ENCODE data around the gene PGP. TPM values are rescaled to one million over a fixed set of nuclear protein-coding genes. Genes with fewer than 3 reads are reported as not detected.

Gene PGP
- polyA plus RNA-seq, 1 donor (not counting 4 experiments of a cell fraction or from before 2014, with no cell fraction given) = 10.3 TPM

GRCh38 chr16:2183671-2184070 lies 31.0 kb downstream of the PGP start:
- TF ChIP-seq CTCF (optimal IDR thresholded peaks at IDR 0.05 in 1 of 3, IDR thresholded peaks at IDR 0.05 in 1 of 3, conservative IDR thresholded peaks at IDR 0.05 in 1 of 3; ENCODE audit: extremely low read depth in 1 of 3, insufficient read depth in 2 of 3, low read length in 3 of 3) = no peak
- H2AFZ ChIP-seq (ENCODE audit: control insufficient read depth, low read length) = no peak overlapping the region
- H4K20me1 ChIP-seq (ENCODE audit: control insufficient read depth, extremely low read depth, insufficient read depth, low read length) = no peaks in the 10 kb centered on the region
- peaks cover 4% of the 10 kb centered on the region for H3K4me1 ChIP-seq (ENCODE audit: control insufficient read depth, extremely low read depth, insufficient read depth, low read length)
- H3K9me3 ChIP-seq (ENCODE audit: control insufficient read depth, low read depth, low read length) = no peaks in the 10 kb centered on the region
- H3K4me3 ChIP-seq (ENCODE audit: control insufficient read depth in 2 of 3, extremely low read depth in 1 of 3, insufficient read depth in 2 of 3, low read depth in 1 of 3, low read length in 3 of 3) = no peak overlapping the region
- no peaks in the 10 kb centered on the region for H3K79me2 ChIP-seq (ENCODE audit: control insufficient read depth, insufficient read depth, low read length)
- no peak for FAIRE-seq
- no peak overlapping the region for H3K4me2 ChIP-seq (ENCODE audit: control insufficient read depth, extremely low read depth, insufficient read depth, low read depth, low read length)
- H3K27me3 ChIP-seq (ENCODE audit: control insufficient read depth, extremely low read depth, insufficient read depth, low read length) = peaks cover 5% of the 10 kb centered on the region
- H3K9ac ChIP-seq (ENCODE audit: control insufficient read depth, extremely low read depth, insufficient read depth, low read length) = no peak overlapping the region
- no peak overlapping the region for H3K27ac ChIP-seq (ENCODE audit: control insufficient read depth, insufficient read depth, low read length)
- no peaks in the 10 kb centered on the region for H3K9me1 ChIP-seq (ENCODE audit: control insufficient read depth, extremely low read depth, insufficient read depth, low read length)
- no peak for DNase-seq (ENCODE audit: low read depth, low spot score)
- H3K36me3 ChIP-seq (ENCODE audit: control insufficient read depth in 2 of 2, extremely low read depth in 1 of 2, insufficient read depth in 2 of 2, low read length in 2 of 2) = peaks cover 0 to 1% of the 10 kb centered on the region in 2 experiments
- dilution Hi-C loops (cut with MboI; ENCODE audit: extremely low pct_ligation_motif_present, low sequenced_read_pairs) = no loop called here

GRCh38 chr16:2181952-2182351 lies 32.7 kb downstream of the PGP start:
- Histone ChIP-seq H2AFZ (ENCODE audit: control insufficient read depth, low read length) (no peak overlapping the region), H3K36me3 (ENCODE audit: control insufficient read depth in 2 of 2, extremely low read depth in 1 of 2, insufficient read depth in 2 of 2, low read length in 2 of 2) (peaks cover 3 to 5% of the 10 kb centered on the region in 2 experiments), H3K27me3 (ENCODE audit: control insufficient read depth, extremely low read depth, insufficient read depth, low read length) (peaks cover 5% of the 10 kb centered on the region), H3K4me3 (ENCODE audit: control insufficient read depth in 2 of 3, extremely low read depth in 1 of 3, insufficient read depth in 2 of 3, low read depth in 1 of 3, low read length in 3 of 3) (no peak overlapping the region), H3K9me3 (ENCODE audit: control insufficient read depth, low read depth, low read length) (no peaks in the 10 kb centered on the region), H3K79me2 (ENCODE audit: control insufficient read depth, insufficient read depth, low read length) (no peaks in the 10 kb centered on the region), H3K9me1 (ENCODE audit: control insufficient read depth, extremely low read depth, insufficient read depth, low read length) (no peaks in the 10 kb centered on the region), H3K9ac (ENCODE audit: control insufficient read depth, extremely low read depth, insufficient read depth, low read length) (no peak overlapping the region), H3K27ac (ENCODE audit: control insufficient read depth, insufficient read depth, low read length) (no peak overlapping the region), H3K4me2 (ENCODE audit: control insufficient read depth, extremely low read depth, insufficient read depth, low read depth, low read length) (no peak overlapping the region), H3K4me1 (ENCODE audit: control insufficient read depth, extremely low read depth, insufficient read depth, low read length) (peaks cover 4% of the 10 kb centered on the region), H4K20me1 (ENCODE audit: control insufficient read depth, extremely low read depth, insufficient read depth, low read length) (no peaks in the 10 kb centered on the region)
- DNase-seq (ENCODE audit: low read depth, low spot score) = no peak
- FAIRE-seq = no peak
- TF ChIP-seq CTCF (optimal IDR thresholded peaks at IDR 0.05 in 1 of 3, IDR thresholded peaks at IDR 0.05 in 1 of 3, conservative IDR thresholded peaks at IDR 0.05 in 1 of 3; ENCODE audit: extremely low read depth in 1 of 3, insufficient read depth in 2 of 3, low read length in 3 of 3) = no peak
- no peak for TF ChIP-seq EZH2 (IDR thresholded peaks at IDR 0.05; ENCODE audit: low read length)
- dilution Hi-C loops (cut with MboI; ENCODE audit: extremely low pct_ligation_motif_present, low sequenced_read_pairs) = no loop called here
